BE2C (cell line): ENCODE measurements around the gene MYO5B.
"Not testable (repeated sequence)": the region's sequence is repeated elsewhere in the genome, so short reads cannot be mapped to it uniquely, and the experiment has no call there.

ENCODE experiments used
- DNase-seq: peaks from one replicate; pipeline ENCODE4 v3.0.0-alpha.2; 2020
- H3K27me3 ChIP-seq: fragments of 250-450 bp; sonication (Bioruptor Pico); 2 replicates; pipeline ENCODE4 v1.5.1; 2020; ENCODE audit warnings: mild to moderate bottlenecking
- H3K36me3 ChIP-seq: fragments of 250-450 bp; sonication (Bioruptor Pico); 2 replicates; pipeline ENCODE4 v1.5.1; 2020; ENCODE audit warnings: mild to moderate bottlenecking
- H3K4me1 ChIP-seq: fragments of 250-450 bp; sonication (Bioruptor Pico); 2 replicates; pipeline ENCODE4 v1.5.1; 2020
- H3K4me3 ChIP-seq: 2 replicates; pipeline ENCODE4 v1.5.1; 2011; ENCODE audit warnings: low read depth, low read length
- H3K9me3 ChIP-seq: fragments of 250-450 bp; sonication (Bioruptor Pico); 2 replicates; pipeline ENCODE4 v1.5.1; 2020
- CTCF ChIP-seq: IDR thresholded peaks from 2 replicates; pipeline ENCODE4 v1.5.1; 2012; ENCODE audit warnings: mild to moderate bottlenecking, low read depth, low read length

The MYO5B gene

GRCh38 chr18:49890041-49890440 is 304.9 kb downstream of the MYO5B start:
- Histone ChIP-seq H3K4me1 (no peaks in the 10 kb centered on the region), H3K4me3 (no peak overlapping the region), H3K36me3 (no peaks in the 10 kb centered on the region), H3K9me3 (no peaks in the 10 kb centered on the region), H3K27me3 (no peaks in the 10 kb centered on the region)
- no peak for DNase-seq
- no peak for TF ChIP-seq CTCF

- not testable (repeated sequence) for H3K4me1 ChIP-seq, H3K27me3 ChIP-seq, H3K4me3 ChIP-seq, H3K36me3 ChIP-seq, H3K9me3 ChIP-seq, DNase-seq
Observed at GRCh38 chr18:49889552-49889951, 305.4 kb downstream of the MYO5B start.

- Histone ChIP-seq H3K36me3 (no peaks in the 10 kb centered on the region), H3K4me3 (no peak overlapping the region), H3K4me1 (no peaks in the 10 kb centered on the region), H3K27me3 (no peaks in the 10 kb centered on the region), H3K9me3 (no peaks in the 10 kb centered on the region)
- no peak for DNase-seq
- 0 out of 2 replicates have a peak, but pooled peaks have one; percentile 9 for TF ChIP-seq CTCF
Observed at GRCh38 chr18:49886891-49887764, 307.8 kb downstream of the MYO5B start.

- H3K4me3 ChIP-seq: no peak overlapping the region
- no peaks in the 10 kb centered on the region for H3K36me3 ChIP-seq
- H3K4me1 ChIP-seq: no peaks in the 10 kb centered on the region
- no peak for TF ChIP-seq CTCF
- no peak for DNase-seq
- no peaks in the 10 kb centered on the region for H3K27me3 ChIP-seq
- H3K9me3 ChIP-seq: no peaks in the 10 kb centered on the region
Observed at GRCh38 chr18:49884959-49885358, 310.0 kb downstream of the MYO5B start.

GRCh38 chr18:49884465-49884864 is 310.5 kb downstream of the MYO5B start:
- no peak for TF ChIP-seq CTCF
- H3K9me3 ChIP-seq: no peaks in the 10 kb centered on the region
- no peak overlapping the region for H3K4me3 ChIP-seq
- no peaks in the 10 kb centered on the region for H3K27me3 ChIP-seq
- no peaks in the 10 kb centered on the region for H3K36me3 ChIP-seq
- DNase-seq: no peak
- no peaks in the 10 kb centered on the region for H3K4me1 ChIP-seq

GRCh38 chr18:49880661-49881060 is 314.3 kb downstream of the MYO5B start:
- H3K36me3 ChIP-seq: no peaks in the 10 kb centered on the region
- no peak for TF ChIP-seq CTCF
- H3K4me1 ChIP-seq: no peaks in the 10 kb centered on the region; the same call in 1 of the 2 replicates
- no peaks in the 10 kb centered on the region for H3K27me3 ChIP-seq
- no peaks in the 10 kb centered on the region for H3K9me3 ChIP-seq
- no peak overlapping the region for H3K4me3 ChIP-seq
- DNase-seq: no peak
